BJ (cell line): ENCODE results near the gene PLA2G4C. TPM values are rescaled to one million over a fixed set of nuclear protein-coding genes. Genes with fewer than 3 reads are reported as not detected.

Source experiments
- CTCF ChIA-PET: fragments of 350-600 bp; formaldehyde crosslinking; extraction: SDS; loops from one replicate; lab custom pipeline; 2021; ENCODE audit warnings: antibody characterized with exemption, inconsistent platforms; lab: Yijun Ruan, JAX
- POLR2A ChIA-PET: fragments of 300-600 bp; sonication (Branson Sonifier 250); formaldehyde crosslinking; extraction: SDS; loops from one replicate; lab custom pipeline; 2021; ENCODE audit warnings: antibody characterized with exemption; lab: Charles Lee
- DNase-seq: peaks from one replicate; pipeline ENCODE4 v3.0.0-alpha.2; 2011; ENCODE audit warnings: low read depth
- H3K27me3 ChIP-seq: 2 replicates; pipeline ENCODE4 v1.6.0; 2011; ENCODE audit warnings: low read length; ENCODE audit not compliant: control insufficient read depth, insufficient read depth
- H3K36me3 ChIP-seq: 2 replicates; pipeline ENCODE4 v1.5.1; 2011; ENCODE audit warnings: low read length; ENCODE audit not compliant: control insufficient read depth, insufficient read depth
- H3K4me3 ChIP-seq: 2 replicates; pipeline ENCODE4 v1.5.1; 2011; ENCODE audit warnings: low read depth, mild to moderate bottlenecking, control low read depth, low read length
- polyA plus RNA-seq: library from polyadenylated mRNA; depleted of rRNA; stranded (reverse); fragments of >200 nt; gene quantifications from 2 replicates; pipeline ENCODE4 v1.2.3, GENCODE V29; 2011
- TF ChIP-seq, protein P1 (sequence below): IDR thresholded peaks from 2 replicates; pipeline ENCODE4 v1.5.1; 2011; ENCODE audit warnings: low read depth, mild to moderate bottlenecking, control low read depth, inconsistent platforms, low read length, moderate library complexity; ENCODE audit not compliant: insufficient read depth

PLA2G4C gene
- polyA plus RNA-seq, 1 experiment = 11.3 TPM

- CTCF ChIA-PET = no interaction called here
- Histone ChIP-seq H3K27me3 (no peaks in the 10 kb centered on the region), H3K36me3 (peaks cover 2% of the 10 kb centered on the region; the same call in 1 of the 2 replicates), H3K4me3 (no peak overlapping the region)
- POLR2A ChIA-PET = no interaction called here
- DNase-seq = no peak
- TF ChIP-seq, protein P1, sequence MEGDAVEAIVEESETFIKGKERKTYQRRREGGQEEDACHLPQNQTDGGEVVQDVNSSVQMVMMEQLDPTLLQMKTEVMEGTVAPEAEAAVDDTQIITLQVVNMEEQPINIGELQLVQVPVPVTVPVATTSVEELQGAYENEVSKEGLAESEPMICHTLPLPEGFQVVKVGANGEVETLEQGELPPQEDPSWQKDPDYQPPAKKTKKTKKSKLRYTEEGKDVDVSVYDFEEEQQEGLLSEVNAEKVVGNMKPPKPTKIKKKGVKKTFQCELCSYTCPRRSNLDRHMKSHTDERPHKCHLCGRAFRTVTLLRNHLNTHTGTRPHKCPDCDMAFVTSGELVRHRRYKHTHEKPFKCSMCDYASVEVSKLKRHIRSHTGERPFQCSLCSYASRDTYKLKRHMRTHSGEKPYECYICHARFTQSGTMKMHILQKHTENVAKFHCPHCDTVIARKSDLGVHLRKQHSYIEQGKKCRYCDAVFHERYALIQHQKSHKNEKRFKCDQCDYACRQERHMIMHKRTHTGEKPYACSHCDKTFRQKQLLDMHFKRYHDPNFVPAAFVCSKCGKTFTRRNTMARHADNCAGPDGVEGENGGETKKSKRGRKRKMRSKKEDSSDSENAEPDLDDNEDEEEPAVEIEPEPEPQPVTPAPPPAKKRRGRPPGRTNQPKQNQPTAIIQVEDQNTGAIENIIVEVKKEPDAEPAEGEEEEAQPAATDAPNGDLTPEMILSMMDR = no peak
These were observed 25.9 kb upstream of the PLA2G4C start for GRCh38 chr19:48136547-48136946.

- H3K27me3 ChIP-seq = no peaks in the 10 kb centered on the region
- POLR2A ChIA-PET = no interaction called here
- TF ChIP-seq, protein P1 = no peak
- DNase-seq = no peak
- H3K36me3 ChIP-seq = peaks cover 4% of the 10 kb centered on the region
- CTCF ChIA-PET = no interaction called here
- H3K4me3 ChIP-seq = no peak overlapping the region
These were observed 24.8 kb upstream of the PLA2G4C start for GRCh38 chr19:48135411-48135810.

DNA sequence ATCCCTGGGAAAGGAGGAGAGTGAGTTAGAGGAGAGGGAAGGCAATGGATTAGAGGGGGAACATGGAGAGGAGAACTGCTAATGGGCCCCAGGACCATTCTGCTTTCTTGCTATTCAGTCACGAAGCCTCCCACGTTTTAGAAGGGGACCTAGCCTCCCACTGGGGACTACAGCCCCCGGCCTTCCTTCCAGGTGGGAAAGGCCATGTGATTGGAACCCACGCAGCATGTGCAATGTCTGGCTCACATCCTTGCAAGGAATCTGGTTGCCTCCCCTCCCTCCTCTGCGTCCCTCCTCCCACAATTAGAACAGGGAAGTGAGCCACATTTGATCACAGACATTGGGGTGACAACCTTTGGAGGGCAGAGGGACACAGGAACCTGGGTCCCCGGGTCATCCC, 22.5 kb upstream of the PLA2G4C start:
- no peak for DNase-seq
- ChIA-PET POLR2A (no interaction called here), CTCF (interaction anchor here (1.2 to 1.6 kb wide), 3 partner anchors 9 to 21 kb away, joined by 3 to 5 read pairs (median 4); no protein-coding TSS in a partner anchor)
- Histone ChIP-seq H3K4me3 (no peak overlapping the region), H3K27me3 (no peaks in the 10 kb centered on the region), H3K36me3 (peaks cover 5% of the 10 kb centered on the region)
- TF ChIP-seq, protein P1 = no peak

DNA sequence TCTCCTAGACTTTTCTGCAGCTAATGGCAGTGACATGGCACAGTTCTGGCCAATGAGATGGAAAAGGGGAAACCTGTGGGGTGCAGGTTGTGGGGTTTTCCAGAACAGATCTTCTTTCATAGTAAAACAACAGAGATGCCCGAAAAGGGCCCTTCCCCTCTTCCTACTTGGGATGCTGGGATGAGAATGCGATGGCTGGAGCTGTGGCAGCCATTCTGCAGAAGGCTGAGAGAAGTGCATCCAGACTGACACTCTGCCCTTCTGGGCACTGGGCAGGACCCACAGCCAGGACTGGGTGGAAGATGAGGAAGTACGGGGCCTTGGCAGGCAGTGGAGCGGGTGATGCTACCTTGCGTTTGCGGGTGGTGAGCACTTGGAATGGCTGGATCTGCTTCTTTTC, 16.9 kb upstream of the PLA2G4C start:
- H3K4me3 ChIP-seq = no peak overlapping the region
- TF ChIP-seq, protein P1 = no peak
- peaks cover 4% of the 10 kb centered on the region for H3K36me3 ChIP-seq
- DNase-seq = no peak
- CTCF ChIA-PET = interaction anchor here (1.5 kb wide), 1 partner anchor 25 kb away, joined by 5 read pairs; no protein-coding TSS in a partner anchor
- POLR2A ChIA-PET = no interaction called here
- no peaks in the 10 kb centered on the region for H3K27me3 ChIP-seq

DNA sequence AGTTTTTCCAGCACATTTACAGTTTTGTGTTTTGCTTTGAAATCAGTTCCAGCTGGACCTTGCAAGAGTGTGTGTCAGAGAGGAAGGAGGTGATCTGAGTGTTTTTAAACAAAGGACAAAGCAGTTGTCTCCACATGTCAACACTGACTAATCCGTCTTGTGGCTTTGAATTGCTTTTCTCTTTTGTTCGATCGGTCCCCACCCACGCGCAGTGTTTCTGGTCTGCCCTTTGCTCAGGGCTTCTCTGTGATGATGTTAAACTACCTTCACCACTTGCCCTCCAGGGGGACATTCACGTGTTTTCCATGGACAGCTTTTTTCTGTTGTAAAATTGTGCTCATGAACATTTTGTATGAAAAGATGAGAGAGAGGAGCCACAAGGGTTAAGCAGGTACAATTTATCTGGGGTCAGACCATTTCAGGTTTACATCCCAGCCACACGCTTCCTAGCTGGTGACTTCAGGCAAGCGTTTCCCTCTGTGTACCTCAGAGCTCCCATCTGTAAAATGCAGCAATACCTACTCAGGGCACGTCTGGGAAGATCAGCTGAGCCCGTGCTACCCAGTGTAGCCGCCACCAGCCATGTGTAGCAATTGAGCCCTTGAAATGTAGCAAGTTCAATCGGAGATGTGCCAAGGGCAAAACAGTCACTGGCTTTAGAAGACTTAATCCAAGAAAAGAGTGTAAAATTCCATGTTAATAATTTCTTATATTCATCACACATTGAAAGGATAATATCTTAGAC, 13.5 kb upstream of the PLA2G4C start:
- TF ChIP-seq, protein P1 = peak; percentile 40
- POLR2A ChIA-PET = no interaction called here

More for the DNA sequence above, 13.5 kb upstream of the PLA2G4C start:
- CTCF ChIA-PET = interaction anchor here (0.6 to 3.3 kb wide), 13 partner anchors 8 to 381 kb away, joined by 3 to 18 read pairs (median 4); partner anchors contain the start of gene PLA2G4C
- no peak overlapping the region for H3K4me3 ChIP-seq
- peak; percentile 38 for DNase-seq
- H3K27me3 ChIP-seq = no peaks in the 10 kb centered on the region
- 0 out of 2 replicates have a peak, but pooled peaks cover 1% of the 10 kb centered on the region for H3K36me3 ChIP-seq
